Thoracic aorta (tissue), 2 donors: ENCODE data around the gene MED15. TPM values are rescaled to one million over a fixed set of nuclear protein-coding genes. Genes with fewer than 3 reads are reported as not detected.

ENCODE experiments used
- ATAC-seq: fragments of 150-250 bp; one replicate; pipeline ENCODE4 v1.8.0; 2017; ENCODE audit warnings: low read depth; ENCODE audit not compliant: insufficient number of reproducible peaks, low FRiP score
- DNase-seq: peaks from one replicate; pipeline ENCODE4 v3.0.0-alpha.2; 2020; ENCODE audit warnings: low spot score
- H3K27ac ChIP-seq, 2 donors: fragments of 200-600 bp; sonication (generic); 1 replicate in 1 of 2; 2 replicates in 1 of 2; pipeline ENCODE4 v1.5.1; 2016; ENCODE audit warnings: mild to moderate bottlenecking in 2 of 2, moderate library complexity in 2 of 2
- H3K27me3 ChIP-seq: fragments of 200-600 bp; sonication (generic); replicated peaks from 2 replicates; pipeline ENCODE4 v1.6.0; 2016; ENCODE audit warnings: mild to moderate bottlenecking; ENCODE audit not compliant: insufficient read depth
- H3K36me3 ChIP-seq: fragments of 200-600 bp; sonication (generic); one replicate; pipeline ENCODE4 v1.5.1; 2016
- H3K4me1 ChIP-seq, 2 donors: fragments of 200-600 bp; sonication (generic); 1 replicate in 1 of 2; 2 replicates in 1 of 2; pipeline versions ENCODE4 v1.5.1 to v1.6.0; 2016; ENCODE audit warnings: low read depth in 2 of 2, mild to moderate bottlenecking in 1 of 2; ENCODE audit not compliant: control insufficient read depth in 1 of 2
- H3K4me3 ChIP-seq: fragments of 200-600 bp; sonication (generic); 2 replicates; pipeline ENCODE4 v1.5.1; 2016; ENCODE audit warnings: mild to moderate bottlenecking
- H3K9me3 ChIP-seq: fragments of 200-600 bp; sonication (generic); 2 replicates; pipeline ENCODE4 v1.5.1; 2016
- total RNA-seq, 2 donors: library from RNA; depleted of rRNA; stranded (reverse); fragments of >200 nt; gene quantifications; one replicate each; pipeline versions ENCODE4 v1.1.0 to v1.2.3, GENCODE V29; 2016
- TF ChIP-seq, protein P1 (sequence below): fragments of 200-600 bp; sonication (generic); IDR thresholded peaks from one replicate; pipeline ENCODE4 v1.5.1; 2019; ENCODE audit warnings: antibody characterized with exemption

The MED15 gene
- total RNA-seq, 2 donors from 2014 or later = 78.9 to 98.6 TPM

DNA sequence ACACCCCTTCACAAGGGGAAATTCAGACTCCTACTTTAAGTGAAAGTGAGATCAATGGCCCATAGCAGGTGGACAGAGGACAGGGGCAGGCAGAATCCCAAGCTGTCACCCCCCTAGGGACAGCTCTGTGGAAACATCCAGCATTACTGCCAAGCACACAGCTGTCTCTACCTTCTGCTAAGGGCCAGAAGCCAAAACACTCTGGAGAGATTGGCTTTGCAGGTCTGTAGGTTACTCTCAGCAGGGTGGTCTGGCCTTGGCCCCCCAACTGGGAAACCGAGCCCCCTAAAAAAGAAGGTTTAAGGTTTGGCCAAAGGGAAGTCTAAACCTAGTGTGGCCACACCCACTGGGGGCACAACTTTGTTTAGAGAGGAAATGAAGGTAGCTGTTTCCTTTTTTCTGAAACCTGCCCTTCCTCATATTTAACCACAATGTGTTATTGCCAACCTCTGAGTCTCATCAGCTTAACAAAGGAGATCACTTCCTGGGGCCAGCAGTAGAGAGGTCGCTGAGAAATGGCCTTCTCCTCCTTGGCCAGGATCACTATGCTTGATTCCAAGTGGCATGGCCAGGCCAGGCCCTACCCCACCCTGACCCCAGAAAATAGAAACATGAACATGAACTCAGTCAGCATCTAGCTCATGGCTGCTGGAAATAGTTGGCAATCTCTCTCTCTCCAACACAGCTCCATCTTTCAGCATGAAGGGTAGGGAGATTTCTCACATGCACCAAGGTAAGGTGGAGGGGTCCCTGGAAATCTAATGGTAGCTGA lies 43.9 kb upstream of the MED15 start:
- DNase-seq = no peak
- ATAC-seq = no peak
- TF ChIP-seq, protein P1, sequence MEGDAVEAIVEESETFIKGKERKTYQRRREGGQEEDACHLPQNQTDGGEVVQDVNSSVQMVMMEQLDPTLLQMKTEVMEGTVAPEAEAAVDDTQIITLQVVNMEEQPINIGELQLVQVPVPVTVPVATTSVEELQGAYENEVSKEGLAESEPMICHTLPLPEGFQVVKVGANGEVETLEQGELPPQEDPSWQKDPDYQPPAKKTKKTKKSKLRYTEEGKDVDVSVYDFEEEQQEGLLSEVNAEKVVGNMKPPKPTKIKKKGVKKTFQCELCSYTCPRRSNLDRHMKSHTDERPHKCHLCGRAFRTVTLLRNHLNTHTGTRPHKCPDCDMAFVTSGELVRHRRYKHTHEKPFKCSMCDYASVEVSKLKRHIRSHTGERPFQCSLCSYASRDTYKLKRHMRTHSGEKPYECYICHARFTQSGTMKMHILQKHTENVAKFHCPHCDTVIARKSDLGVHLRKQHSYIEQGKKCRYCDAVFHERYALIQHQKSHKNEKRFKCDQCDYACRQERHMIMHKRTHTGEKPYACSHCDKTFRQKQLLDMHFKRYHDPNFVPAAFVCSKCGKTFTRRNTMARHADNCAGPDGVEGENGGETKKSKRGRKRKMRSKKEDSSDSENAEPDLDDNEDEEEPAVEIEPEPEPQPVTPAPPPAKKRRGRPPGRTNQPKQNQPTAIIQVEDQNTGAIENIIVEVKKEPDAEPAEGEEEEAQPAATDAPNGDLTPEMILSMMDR = no peak
- Histone ChIP-seq H3K27ac (no peak overlapping the region), H3K4me1 (peaks cover 0 to 5% of the 10 kb centered on the region in 2 donors), H3K36me3 (peaks cover 18% of the 10 kb centered on the region), H3K4me3 (no peak overlapping the region), H3K9me3 (no peaks in the 10 kb centered on the region), H3K27me3 (no peaks in the 10 kb centered on the region)

DNA sequence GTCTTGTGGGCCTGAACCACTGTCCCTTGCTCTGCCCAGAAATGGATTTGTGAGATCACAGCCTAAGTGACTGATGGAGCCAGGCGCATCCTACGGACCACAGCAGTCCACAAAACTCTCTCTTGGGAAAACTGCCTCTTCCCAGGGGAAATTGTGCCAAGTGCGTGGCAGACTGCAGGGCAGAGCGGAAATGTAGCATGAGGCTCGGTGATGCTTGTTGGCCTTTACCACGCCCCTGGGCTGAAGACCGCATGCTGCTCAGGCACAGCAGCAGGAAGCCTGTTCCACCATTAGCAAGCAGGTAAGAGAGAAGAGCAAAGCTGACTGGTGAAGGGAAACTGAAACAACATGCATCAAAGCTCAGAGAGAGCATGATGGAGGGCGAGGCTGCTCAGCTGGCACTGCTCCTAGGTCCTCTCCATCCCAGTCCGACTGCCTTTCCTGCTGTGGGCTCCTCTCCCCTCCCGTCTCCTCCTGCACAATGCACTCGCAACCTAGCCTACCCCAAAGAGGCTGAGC lies 43.3 kb upstream of the MED15 start:
- DNase-seq (no peak), ATAC-seq (no peak)
- TF ChIP-seq, protein P1 = no peak
- Histone ChIP-seq H3K9me3 (no peaks in the 10 kb centered on the region), H3K27me3 (no peaks in the 10 kb centered on the region), H3K36me3 (peaks cover 23% of the 10 kb centered on the region), H3K27ac (no peak overlapping the region), H3K4me1 (peaks cover 0 to 5% of the 10 kb centered on the region in 2 donors), H3K4me3 (no peak overlapping the region)

DNA sequence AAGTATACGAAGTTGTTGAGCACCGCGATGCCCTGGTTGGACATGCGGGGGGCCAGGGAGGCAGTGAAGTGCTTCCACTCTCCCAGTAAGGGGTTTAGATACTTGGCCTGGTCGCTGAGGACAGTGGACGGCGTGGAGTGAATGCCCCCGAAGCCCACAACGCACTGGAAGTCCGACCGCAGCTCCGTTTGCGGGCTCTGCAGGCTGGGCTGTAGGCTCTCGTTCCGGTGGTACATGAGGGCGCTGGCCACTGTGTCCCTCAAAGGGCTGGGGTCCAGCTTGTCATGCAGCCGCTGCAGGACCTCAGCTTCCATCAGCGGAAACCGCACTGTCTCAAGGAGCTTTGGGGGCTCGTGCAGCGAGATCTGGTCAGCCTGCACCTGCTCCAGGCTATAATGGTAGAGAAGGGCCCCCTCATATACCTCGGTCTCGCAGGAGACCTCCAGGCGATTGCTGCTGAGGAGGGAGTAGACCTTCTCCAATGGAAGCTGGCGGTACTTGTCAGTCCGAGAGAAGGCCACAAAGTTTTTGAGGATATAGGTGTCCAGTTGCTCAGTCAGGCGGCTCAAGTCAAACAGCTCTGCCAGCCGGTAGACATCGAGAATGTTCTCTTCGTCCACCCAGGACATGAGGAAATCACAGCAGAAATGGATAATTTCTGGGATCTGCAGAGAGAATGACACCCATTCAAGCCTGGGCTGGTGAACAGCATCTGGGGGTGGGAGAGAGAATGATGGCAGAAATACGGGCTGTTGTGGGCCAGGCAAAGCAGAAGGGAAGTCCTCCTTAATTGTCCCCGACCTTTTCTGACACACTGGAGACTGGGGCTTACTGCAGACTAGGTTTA lies 42.3 kb upstream of the MED15 start:
- H3K27ac ChIP-seq = no peak overlapping the region
- H3K9me3 ChIP-seq = no peaks in the 10 kb centered on the region
- H3K4me1 ChIP-seq = peaks cover 0 to 5% of the 10 kb centered on the region in 2 donors
- H3K4me3 ChIP-seq = no peak overlapping the region
- ATAC-seq (no peak), DNase-seq (no peak)
- H3K36me3 ChIP-seq = peaks cover 23% of the 10 kb centered on the region
- H3K27me3 ChIP-seq = no peaks in the 10 kb centered on the region
- TF ChIP-seq, protein P1 = no peak

DNA sequence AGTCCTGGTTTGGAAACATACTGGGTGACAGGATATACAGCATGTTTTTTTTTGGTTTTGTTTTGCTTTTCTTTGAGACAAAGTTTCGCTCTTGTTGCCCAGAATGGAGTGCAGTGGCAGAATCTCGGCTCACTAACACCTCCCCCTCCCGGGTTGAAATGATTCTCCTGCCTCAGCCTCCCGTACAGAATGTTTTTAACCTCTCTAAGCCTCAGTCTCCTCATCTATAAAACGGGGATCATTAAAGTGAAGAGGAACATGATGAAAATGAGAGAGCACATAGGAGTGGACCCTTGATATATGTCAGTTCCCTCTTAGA lies 41.7 kb upstream of the MED15 start:
- ATAC-seq (no peak), DNase-seq (no peak)
- Histone ChIP-seq H3K27ac (no peak overlapping the region), H3K9me3 (no peaks in the 10 kb centered on the region), H3K4me1 (peaks cover 0 to 5% of the 10 kb centered on the region in 2 donors), H3K36me3 (peaks cover 23% of the 10 kb centered on the region), H3K4me3 (no peak overlapping the region), H3K27me3 (no peaks in the 10 kb centered on the region)
- TF ChIP-seq, protein P1 = no peak

DNA sequence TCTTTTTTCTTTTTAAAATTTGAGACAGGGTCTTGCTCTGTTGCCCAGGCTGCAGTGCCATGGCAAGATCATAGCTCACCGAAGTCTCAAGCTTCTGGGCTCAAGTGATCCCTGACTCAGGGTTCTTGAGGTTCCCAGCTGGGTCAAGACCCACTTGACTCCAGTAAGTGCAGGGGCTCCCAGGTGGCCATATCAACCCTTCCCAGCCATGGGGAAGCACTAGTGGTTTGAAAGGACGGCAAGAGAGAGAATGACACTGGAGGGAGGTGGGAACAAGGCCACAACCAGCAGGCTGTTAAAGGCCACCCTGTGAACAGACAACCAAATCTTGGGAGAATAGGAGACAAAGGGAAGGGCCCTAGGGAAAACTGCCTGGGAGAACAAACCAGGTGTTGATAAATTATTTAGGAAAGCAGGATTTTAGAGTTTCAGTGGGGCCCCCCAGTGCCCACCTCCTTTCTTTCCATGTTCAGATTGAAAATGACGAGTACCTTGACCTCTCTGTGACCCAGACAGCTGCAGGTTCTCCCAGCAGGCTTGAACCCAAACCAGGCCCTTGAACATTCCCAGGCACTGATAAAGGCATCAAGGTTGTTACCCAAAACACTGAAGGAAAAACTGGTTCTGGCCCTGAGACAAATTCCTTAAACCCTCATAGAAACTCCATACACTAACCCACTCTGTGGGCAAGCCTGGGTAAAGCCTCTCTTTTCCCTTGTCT lies 40.6 kb upstream of the MED15 start:
- Histone ChIP-seq H3K9me3 (no peaks in the 10 kb centered on the region), H3K4me1 (peaks cover 0 to 5% of the 10 kb centered on the region in 2 donors), H3K27me3 (no peaks in the 10 kb centered on the region), H3K4me3 (no peak overlapping the region), H3K36me3 (peaks cover 33% of the 10 kb centered on the region), H3K27ac (no peak overlapping the region)
- TF ChIP-seq, protein P1 = no peak
- DNase-seq = no peak
- ATAC-seq = no peak
